A549 (cell line): ENCODE results near the gene PLEKHA6. TPM values are rescaled to one million over a fixed set of nuclear protein-coding genes. Genes with fewer than 3 reads are reported as not detected.

Experiments
- ATAC-seq, 2 experiments: fragments of 200-7000 bp in 1 of 2; fragments of >200 bp in 1 of 2; cut with Nextera tagmentation in 1 of 2; cut with Tn5 transposase in 1 of 2; 3 replicates each; pipeline versions ENCODE4 v1.8.0 to v1.9.1; 2018 to 2020; ENCODE audit warnings: mild to moderate bottlenecking in 1 of 2, moderate library complexity in 1 of 2
- CTCF ChIA-PET: fragments of 300-600 bp; sonication (Branson Sonifier 250); formaldehyde crosslinking; extraction: SDS; loops from one replicate; lab custom pipeline; 2021; ENCODE audit warnings: antibody characterized with exemption, inconsistent platforms; lab: Yijun Ruan, JAX
- POLR2A ChIA-PET: fragments of 350-600 bp; formaldehyde crosslinking; extraction: SDS; loops from one replicate; lab custom pipeline; 2021; ENCODE audit warnings: antibody characterized with exemption, inconsistent platforms; lab: Yijun Ruan, JAX
- DNase-seq, 2 experiments: peaks; one replicate each; pipeline versions ENCODE4 v3.0.0 to v3.0.0-alpha.2; 2011 to 2016; ENCODE audit warnings: low read depth in 1 of 2, low spot score in 1 of 2
- FAIRE-seq: peaks from 2 replicates; lab custom pipeline; 2011; peaks lifted over from hg19 to GRCh38; lab: Jason Lieb, UNC
- H3K27ac ChIP-seq, 2 experiments: fragments of >200 bp; sonication (Bioruptor Twin); formaldehyde crosslinking; 3 replicates each; pipeline ENCODE4 v1.5.1; 2016 to 2017
- H3K4me1 ChIP-seq: fragments of >200 bp; sonication (Bioruptor Twin); formaldehyde crosslinking; 3 replicates; pipeline ENCODE4 v1.6.1; 2016
- H3K4me2 ChIP-seq: fragments of >200 bp; sonication (Bioruptor Twin); formaldehyde crosslinking; 3 replicates; pipeline ENCODE4 v1.6.1; 2016
- H3K4me3 ChIP-seq: fragments of >200 bp; sonication (Bioruptor Twin); formaldehyde crosslinking; 3 replicates; pipeline ENCODE4 v1.5.1; 2016
- H3K9me3 ChIP-seq: fragments of >200 bp; sonication (Bioruptor Twin); formaldehyde crosslinking; 3 replicates; pipeline ENCODE4 v1.6.1; 2016
- ATOH8 ChIP-seq: fragments of 250-450 bp; sonication (Bioruptor Pico); IDR thresholded peaks from 2 replicates; pipeline ENCODE4 v1.5.0; 2020; ENCODE audit warnings: low read depth, mild to moderate bottlenecking, moderate library complexity
- EHF ChIP-seq: fragments of 250-450 bp; sonication (Bioruptor Pico); IDR thresholded peaks from 2 replicates; pipeline ENCODE4 v1.5.0; 2020; ENCODE audit warnings: mild to moderate bottlenecking
- ELK1 ChIP-seq: fragments of 150-350 bp; IDR thresholded peaks from 2 replicates; pipeline ENCODE4 v1.6.1; 2014; ENCODE audit warnings: low read depth, mild to moderate bottlenecking, low read length
- FOSL2 ChIP-seq, 2 experiments: fragments of 450-650 bp in 1 of 2; fragments of >200 bp in 1 of 2; sonication (Bioruptor Twin) in 1 of 2; formaldehyde crosslinking; IDR thresholded peaks; 2 replicates each; pipeline versions ENCODE4 v1.5.0 to v1.6.1; 2016 to 2020; ENCODE audit warnings: mild to moderate bottlenecking in 1 of 2, moderate library complexity in 1 of 2
- HDAC2 ChIP-seq: fragments of 200-600 bp; sonication (generic); IDR thresholded peaks from 2 replicates; pipeline ENCODE4 v1.6.1; 2016
- HEYL ChIP-seq: fragments of 250-450 bp; sonication (Bioruptor Pico); IDR thresholded peaks from 2 replicates; pipeline ENCODE4 v1.8.0; 2021; ENCODE audit warnings: mild to moderate bottlenecking, moderate library complexity
- HMGXB4 ChIP-seq: fragments of 250-450 bp; sonication (Bioruptor Pico); IDR thresholded peaks from 2 replicates; pipeline ENCODE4 v1.5.0; 2021; ENCODE audit warnings: mild to moderate bottlenecking, moderate library complexity, borderline replicate concordance
- JUN ChIP-seq, 2 experiments: fragments of >200 bp; sonication (Bioruptor Twin); formaldehyde crosslinking; IDR thresholded peaks; 2 replicates in 1 of 2; 3 replicates in 1 of 2; pipeline ENCODE4 v1.6.1; 2016 to 2017
- MAX ChIP-seq: IDR thresholded peaks from 2 replicates; pipeline ENCODE4 v1.6.1; 2012
- RARB ChIP-seq: fragments of 250-450 bp; sonication (Bioruptor Pico); IDR thresholded peaks from 2 replicates; pipeline ENCODE4 v1.8.0; 2021; ENCODE audit warnings: mild to moderate bottlenecking, moderate library complexity
- RCOR1 ChIP-seq: fragments of 150-350 bp; IDR thresholded peaks from 2 replicates; pipeline ENCODE4 v1.6.1; 2014; ENCODE audit warnings: antibody characterized with exemption, low read length, low read depth
- SREBF2 ChIP-seq: fragments of 450-650 bp; IDR thresholded peaks from 2 replicates; pipeline ENCODE4 v1.6.1; 2014; ENCODE audit warnings: mild to moderate bottlenecking, moderate library complexity
- ZSCAN20 ChIP-seq: fragments of 250-450 bp; sonication (Bioruptor Pico); IDR thresholded peaks from 2 replicates; pipeline ENCODE4 v1.8.0; 2022; ENCODE audit warnings: mild to moderate bottlenecking, moderate library complexity
- WGBS: methylation state at CpG from one replicate; pipeline ENCODE4 v1.1.6; 2017; ENCODE audit errors: missing lambda C conversion rate; 5-methylcytosine and 5-hydroxymethylcytosine counted together
- polyA plus RNA-seq, 4 experiments: library from polyadenylated mRNA; depleted of rRNA in 3 of 4; stranded (reverse); fragments of >200 nt; fragmentation: RNase III in 1 of 4; extraction: RNeasy Plus Mini Kit Qiagen cat#74134 plus additional on column Dnase treatment in 1 of 4; gene quantifications; 2 replicates in 3 of 4; 3 replicates in 1 of 4; pipeline ENCODE4 v1.2.3, GENCODE V29; 2011 to 2017
- TF ChIP-seq, protein P1 (sequence below): fragments of >200 bp; sonication (Bioruptor Twin); formaldehyde crosslinking; IDR thresholded peaks from 3 replicates; pipeline ENCODE4 v1.5.1; 2016

Gene PLEKHA6
- polyA plus RNA-seq, 2 of the 4 experiments (the other 2 are of a cell fraction), result 13.0 to 26.2 TPM

DNA sequence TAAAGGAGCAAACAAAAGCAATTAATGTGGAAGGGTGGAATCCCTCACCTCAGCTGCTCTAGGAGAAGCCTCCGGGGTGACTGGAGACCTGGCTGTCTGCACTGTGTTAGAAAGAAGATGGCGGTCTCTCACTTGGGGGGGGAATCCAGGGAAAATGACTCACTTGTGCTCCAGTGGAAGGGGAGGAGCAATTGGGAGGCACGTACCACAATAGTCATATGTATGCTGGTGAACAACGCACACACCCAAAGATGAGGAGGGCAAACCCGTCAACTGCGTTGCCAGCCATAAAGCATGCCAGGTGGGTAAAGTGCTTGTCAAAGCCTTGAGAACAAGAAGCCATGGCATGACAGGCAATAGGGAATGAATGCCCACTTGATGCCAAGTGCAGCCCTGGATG is 22.1 kb downstream of the PLEKHA6 start:
- DNase-seq (no peak), FAIRE-seq (no peak), ATAC-seq (no peak)
- H3K4me2 ChIP-seq, result no peak overlapping the region
- no peaks in the 10 kb centered on the region for H3K9me3 ChIP-seq
- TF ChIP-seq HDAC2 (no peak), SREBF2 (no peak), RARB (CRISPR knock-in tag) (no peak), ATOH8 (CRISPR knock-in tag) (no peak), EHF (CRISPR knock-in tag) (no peak), HMGXB4 (CRISPR knock-in tag) (no peak), RCOR1 (no peak), JUN (IDR thresholded peaks at IDR 0.05) (no peak), ZSCAN20 (no peak), FOSL2 (IDR thresholded peaks at IDR 0.05) (no peak), FOSL2 (CRISPR knock-in tag; IDR thresholded peaks at IDR 0.05) (no peak)
- TF ChIP-seq, protein P1, sequence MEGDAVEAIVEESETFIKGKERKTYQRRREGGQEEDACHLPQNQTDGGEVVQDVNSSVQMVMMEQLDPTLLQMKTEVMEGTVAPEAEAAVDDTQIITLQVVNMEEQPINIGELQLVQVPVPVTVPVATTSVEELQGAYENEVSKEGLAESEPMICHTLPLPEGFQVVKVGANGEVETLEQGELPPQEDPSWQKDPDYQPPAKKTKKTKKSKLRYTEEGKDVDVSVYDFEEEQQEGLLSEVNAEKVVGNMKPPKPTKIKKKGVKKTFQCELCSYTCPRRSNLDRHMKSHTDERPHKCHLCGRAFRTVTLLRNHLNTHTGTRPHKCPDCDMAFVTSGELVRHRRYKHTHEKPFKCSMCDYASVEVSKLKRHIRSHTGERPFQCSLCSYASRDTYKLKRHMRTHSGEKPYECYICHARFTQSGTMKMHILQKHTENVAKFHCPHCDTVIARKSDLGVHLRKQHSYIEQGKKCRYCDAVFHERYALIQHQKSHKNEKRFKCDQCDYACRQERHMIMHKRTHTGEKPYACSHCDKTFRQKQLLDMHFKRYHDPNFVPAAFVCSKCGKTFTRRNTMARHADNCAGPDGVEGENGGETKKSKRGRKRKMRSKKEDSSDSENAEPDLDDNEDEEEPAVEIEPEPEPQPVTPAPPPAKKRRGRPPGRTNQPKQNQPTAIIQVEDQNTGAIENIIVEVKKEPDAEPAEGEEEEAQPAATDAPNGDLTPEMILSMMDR, result no peak
- H3K27ac ChIP-seq, result no peak overlapping the region
- no peak overlapping the region for H3K4me3 ChIP-seq
- 96% methylated on average over 6 of the region's 6 CpGs for WGBS
- POLR2A ChIA-PET, result no interaction called here
- peaks cover 32% of the 10 kb centered on the region for H3K4me1 ChIP-seq
- CTCF ChIA-PET, result interaction anchor here (0.9 kb wide), 1 partner anchor 47 kb away, joined by 4 read pairs; no protein-coding TSS in a partner anchor

- H3K9me3 ChIP-seq, result no peaks in the 10 kb centered on the region
- H3K4me3 ChIP-seq, result no peak overlapping the region
- FAIRE-seq, result no peak
- no peak for ATAC-seq
- no peak for DNase-seq
- no peak overlapping the region for H3K27ac ChIP-seq
- H3K4me1 ChIP-seq, result peaks cover 36% of the 10 kb centered on the region
- WGBS, result 93% methylated on average over 3 of the region's 3 CpGs
- H3K4me2 ChIP-seq, result no peak overlapping the region
- POLR2A ChIA-PET, result no interaction called here
- TF ChIP-seq ELK1 (no peak), HEYL (CRISPR knock-in tag) (no peak), MAX (no peak), HMGXB4 (CRISPR knock-in tag) (no peak)
- TF ChIP-seq, all 56 proteins: peak for 0
- CTCF ChIA-PET, result interaction anchor here (0.9 kb wide), 1 partner anchor 47 kb away, joined by 4 read pairs; no protein-coding TSS in a partner anchor
Measured at GRCh38 chr1:204337036-204337429, 22.7 kb downstream of the PLEKHA6 start.
